Pulmonary artery endothelial cell (primary cell): ENCODE results near the gene FAM107B. TPM values are rescaled to one million over a fixed set of nuclear protein-coding genes. Genes with fewer than 3 reads are reported as not detected.
"Not testable (repeated sequence)": the region's sequence is repeated elsewhere in the genome, so short reads cannot be mapped to it uniquely, and the experiment has no call there.

Experiments used
- DNase-seq: peaks from one replicate; pipeline ENCODE4 v3.0.0-alpha.2; 2011; ENCODE audit warnings: low read depth, low spot score
- total RNA-seq: library from RNA; depleted of rRNA; stranded (reverse); fragments of >200 nt; gene quantifications from 2 replicates; pipeline ENCODE4 v1.2.3, GENCODE V29; 2014

Gene FAM107B
- total RNA-seq, 1 donor from 2014 or later, result 174 TPM

DNA sequence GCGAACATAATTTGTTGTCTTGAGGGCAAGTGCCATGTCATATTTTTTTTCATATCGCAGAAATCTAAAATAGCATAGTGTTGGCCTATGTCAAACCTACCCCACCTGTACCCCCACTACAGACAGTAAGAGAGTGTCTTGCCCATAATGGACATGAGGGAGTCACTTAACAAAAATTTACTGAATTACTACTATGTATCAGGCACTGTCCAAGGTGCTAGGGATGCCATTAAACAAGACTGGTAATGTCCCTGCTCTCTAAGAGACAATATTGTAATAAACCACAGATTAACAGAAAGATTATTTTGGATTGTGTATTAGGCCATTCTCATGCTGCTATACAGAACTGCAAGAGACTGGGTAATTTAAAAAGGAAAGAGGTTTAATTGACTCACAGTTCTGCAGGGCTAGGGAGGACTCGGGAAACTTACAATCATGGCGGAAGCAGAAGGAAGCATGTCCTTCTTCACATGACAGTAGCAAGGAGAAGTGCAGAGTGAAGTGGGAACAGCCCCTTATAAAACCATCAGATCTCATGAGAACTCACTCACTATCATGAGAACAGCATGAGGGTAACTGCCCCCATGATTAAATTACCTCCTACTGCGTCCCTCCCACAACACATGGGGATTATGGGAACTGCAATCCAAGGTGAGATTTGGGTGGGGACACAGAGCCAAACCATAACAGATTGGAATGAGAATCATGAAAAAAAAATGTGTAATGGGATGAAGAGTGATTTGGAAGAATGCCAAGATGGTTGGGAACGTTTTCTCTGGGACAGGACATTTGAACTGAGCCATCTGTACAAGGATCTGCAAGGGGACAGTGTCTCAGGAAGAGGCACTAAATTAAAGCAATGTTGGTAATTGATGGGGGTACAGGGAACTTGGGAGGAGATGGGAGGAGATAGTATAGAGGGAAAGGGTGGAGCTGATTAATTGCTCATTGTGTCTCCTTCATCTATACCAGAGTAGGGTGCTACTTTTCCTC lies 108.5 kb downstream of the FAM107B start:
- DNase-seq, result no peak

DNA sequence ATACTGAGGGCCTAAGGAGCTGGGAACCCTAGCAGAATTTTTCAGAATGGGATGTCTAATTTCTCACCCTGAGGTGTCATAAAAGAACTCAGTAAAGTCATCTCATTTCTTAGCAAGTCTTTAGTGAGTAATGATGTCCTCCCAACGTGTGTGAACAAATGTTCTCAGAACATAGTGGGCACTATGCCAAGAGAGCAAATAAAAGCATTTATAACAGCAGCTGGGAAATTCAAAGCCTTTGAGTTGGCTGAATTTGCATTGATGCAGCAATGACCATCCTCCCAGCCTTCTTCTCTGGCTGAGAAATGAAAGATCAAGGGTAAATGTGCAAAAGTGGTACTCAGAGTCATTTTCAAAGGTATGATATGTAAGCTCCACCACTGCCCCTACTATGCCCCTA lies 109.4 kb downstream of the FAM107B start:
- no peak for DNase-seq

DNA sequence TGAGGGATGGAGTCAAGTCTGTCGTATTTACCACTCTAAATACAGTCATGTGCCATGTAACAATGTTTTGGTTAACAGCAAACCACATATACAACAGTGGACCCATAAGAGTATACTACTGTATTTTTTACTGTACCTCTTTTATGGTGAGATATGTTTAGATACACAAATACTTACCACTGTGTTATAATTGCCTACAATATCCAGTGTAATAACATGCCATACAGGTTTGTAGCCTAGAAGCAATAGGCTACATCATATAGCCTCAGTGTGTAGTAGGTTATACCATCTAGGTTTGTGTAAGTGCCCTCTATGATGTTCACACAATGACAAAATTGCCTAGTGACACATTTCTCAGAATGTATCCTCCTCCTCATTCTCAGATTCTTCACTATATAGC lies 110.4 kb downstream of the FAM107B start:
- no peak for DNase-seq

DNA sequence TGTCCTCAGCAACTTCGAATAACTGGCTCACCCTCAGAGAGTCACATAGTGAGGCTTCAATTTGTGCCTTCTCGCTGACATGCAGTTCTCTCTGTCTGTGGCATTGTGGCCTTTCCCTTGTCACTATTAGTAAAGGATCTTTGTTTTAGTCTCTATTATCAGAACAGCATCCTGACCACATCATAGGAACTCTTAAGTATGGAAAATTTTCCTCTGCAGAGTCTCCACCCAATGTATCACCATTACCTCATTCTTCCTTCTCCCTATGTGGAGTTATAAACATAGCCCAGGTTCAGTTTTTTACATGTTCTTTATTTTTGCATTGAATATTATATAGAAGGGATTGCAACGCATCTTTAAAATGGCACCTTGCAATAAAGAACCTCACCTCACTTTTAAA lies 112.9 kb downstream of the FAM107B start:
- DNase-seq, result no peak

DNA sequence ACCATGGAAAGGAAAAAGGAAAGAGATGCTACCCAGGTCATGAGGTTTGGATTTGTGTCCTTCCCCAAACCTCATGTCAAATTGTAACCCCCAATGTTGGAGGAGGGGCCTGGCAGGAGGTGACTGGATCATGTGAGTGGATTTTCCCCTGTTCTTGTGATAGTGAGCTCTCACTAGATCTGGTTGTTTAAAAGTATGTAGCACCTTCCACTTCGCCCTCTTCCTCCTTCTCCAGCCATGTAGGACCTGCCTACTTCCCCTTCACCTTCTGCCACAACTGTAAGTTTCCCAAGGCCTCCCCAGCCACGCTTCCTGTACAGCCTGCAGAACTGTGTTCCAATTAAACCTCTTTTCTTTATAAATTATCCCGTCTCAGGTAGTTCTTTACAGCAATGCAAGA lies 113.9 kb downstream of the FAM107B start:
- DNase-seq, result no peak

DNA sequence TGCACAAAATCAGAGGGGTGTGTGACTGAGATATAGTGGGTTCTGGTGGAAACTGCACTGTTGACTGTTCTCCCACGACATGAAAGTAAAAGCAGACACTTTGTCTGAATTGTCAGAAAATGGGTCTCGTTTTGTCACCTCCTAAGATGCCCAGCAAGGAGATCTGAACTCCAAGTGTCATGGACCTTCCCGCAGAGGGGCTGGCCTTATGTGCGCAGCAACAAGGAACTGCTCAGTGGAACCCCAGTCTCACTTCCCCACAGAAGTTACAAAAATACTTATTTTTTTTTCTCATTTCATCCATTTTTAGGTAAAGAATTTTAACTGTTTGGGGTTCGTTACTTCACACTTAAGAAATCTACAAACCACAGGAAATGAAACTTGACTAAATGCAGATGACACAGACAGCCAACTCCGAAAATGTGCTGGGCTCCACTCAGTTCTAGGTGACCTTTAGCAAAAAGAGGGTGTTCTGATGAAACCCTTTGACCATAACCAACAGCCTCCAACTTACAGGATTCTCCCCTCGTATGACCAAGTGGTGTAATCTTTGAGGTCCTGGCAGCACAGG lies 115.0 kb downstream of the FAM107B start:
- no peak for DNase-seq

DNA sequence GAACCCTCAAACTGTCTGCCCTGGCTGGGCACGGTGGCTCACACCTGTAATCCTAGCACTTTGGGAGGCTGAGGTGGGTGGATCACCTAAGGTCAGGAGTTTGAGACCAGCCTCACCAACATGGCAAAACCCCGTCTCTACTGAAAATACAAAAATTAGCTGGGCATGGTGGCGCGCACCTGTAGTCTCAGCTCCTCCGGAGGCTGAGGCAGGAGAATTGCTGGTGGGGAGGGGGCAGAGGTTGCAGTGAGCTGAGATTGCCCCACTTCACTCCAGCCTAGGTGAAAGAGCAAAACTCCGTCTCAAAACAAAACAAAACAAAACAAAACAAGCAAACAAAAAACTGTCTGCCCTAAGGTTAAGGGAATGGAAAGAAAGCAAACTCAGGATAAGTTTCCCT lies 115.6 kb downstream of the FAM107B start:
- DNase-seq, result not testable (repeated sequence)

DNA sequence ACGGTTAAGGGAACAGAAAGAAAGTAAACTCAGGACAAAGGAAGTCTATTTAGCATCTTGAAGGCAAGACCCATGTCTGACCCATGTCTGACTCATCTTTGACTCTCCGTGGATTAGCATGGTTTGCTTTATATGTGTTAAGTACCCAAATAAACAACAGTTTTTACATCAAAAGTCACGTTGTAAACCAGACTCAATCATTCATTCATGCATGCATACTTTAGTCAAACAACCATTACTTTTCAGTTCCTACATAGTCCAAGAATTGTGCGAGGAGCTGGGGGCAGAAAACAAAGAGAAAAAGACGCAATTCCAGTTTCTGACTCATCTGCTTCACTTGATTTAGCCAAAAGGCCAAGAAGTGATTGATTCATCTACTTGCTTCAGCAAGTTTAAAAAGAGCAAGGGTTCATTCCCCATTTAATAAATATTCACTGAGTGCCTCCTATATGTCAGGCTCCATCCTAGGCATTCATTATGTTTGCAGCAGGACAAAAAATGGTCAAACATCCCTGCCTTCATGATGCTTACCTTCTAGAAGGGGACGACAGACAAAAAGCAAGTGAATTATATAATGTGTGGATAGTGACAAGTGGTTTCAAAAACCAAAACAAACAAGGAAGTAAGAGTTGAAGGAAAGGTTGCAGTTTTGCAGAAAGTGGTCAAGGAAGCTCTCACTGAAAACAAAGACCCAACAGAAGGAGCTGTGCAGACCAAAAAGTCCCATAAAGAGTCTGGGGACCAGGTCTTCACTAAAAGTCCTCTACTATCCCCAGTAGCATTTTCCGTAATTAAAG lies 116.2 kb downstream of the FAM107B start:
- no peak for DNase-seq

DNA sequence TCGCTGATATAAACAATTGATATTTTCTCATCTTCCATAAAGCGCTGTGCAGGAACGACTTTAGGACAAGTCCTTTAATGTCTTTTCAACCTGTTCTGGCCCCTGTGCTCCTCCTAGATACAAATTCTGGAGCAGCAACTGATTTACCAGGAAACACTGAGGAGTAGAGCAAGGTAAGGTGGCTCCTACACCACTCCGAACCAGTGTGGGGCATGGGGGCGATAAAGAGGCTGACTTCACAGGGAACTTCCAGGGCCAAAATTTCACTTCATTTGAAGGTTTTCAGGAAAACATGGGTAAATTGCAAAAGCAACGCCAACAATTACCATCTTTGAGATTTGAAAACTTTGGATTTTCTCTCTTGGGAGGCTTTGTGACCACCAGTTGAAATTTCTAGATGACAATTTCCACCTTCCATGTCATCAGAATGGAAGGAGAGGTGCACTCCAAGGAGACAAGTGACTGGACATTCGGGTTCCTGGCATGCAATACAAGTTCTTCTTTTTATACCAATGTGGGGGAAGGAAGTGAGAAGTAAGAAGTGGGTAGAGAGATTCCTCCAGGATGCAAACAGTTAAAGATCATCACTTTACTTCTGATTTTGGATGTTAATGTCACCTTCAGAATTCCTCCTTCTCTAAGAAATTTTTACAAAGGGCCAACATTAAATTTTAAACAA lies 118.5 kb downstream of the FAM107B start:
- no peak for DNase-seq

DNA sequence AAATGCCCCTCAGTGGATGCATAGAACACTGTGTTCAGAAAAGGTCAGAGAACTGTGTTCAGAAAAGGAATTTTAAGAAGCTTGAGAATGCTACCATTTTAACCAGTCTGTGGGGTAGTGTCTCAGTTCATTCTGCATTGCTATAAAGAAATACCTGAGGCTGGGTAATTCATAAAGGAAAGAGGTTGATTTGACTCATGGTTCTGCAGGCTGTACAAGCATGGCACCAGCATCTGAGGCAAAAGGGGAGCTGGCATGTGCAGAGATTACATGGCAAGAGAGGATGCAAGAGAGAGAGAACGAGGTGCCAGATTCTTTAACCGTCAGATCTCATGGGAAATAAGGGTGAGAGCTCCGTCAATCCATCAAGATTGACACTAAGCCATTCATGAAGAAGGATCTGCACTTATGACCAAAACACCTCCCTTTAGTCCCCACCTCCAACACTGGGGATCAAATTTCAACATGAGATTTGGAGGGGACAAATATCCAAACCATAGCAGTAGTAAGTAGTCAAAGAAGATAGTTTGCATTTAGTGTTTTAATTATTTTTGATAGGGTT lies 119.8 kb downstream of the FAM107B start:
- no peak for DNase-seq

DNA sequence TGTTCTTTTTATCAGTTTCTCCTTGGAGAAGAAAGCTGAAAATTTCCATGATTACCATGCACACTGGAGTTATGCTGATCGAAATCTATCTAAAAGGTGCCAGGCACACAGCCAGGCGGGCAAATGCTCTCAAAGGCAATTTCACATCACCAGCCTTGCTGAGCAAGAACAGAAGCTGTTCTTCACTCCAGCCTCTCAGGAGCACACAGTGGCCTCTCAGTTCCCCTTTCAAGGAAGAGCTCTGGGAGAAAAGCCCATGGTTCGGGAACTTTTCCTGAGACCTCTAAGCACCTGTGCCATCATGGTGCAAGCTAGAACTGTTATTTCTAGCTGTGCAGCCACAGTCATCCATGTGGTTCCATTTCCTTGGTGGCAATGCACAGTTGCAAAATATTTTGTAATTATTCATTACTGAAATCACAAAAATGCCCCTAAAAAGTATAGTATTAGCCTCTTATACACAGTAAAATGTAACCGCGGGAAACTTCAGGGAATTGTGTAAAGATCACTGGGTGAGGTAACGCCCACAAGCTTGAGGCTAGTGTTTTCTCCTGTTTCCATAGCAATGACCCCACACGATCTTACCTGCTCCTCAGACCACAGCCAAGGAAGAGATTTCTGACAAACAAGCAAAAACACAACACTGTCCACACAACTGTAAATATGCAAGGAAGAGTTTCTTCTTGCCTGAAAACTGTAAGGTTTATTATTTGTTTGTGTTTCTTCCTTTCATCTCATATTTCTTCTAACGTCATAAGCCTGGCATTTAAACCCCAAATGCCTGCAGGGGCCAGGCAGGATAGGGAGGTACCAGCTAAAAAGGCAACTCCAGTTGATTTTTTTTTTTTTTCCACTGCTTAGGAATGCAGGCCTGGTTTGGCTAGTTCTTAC lies 121.2 kb downstream of the FAM107B start:
- no peak for DNase-seq

DNA sequence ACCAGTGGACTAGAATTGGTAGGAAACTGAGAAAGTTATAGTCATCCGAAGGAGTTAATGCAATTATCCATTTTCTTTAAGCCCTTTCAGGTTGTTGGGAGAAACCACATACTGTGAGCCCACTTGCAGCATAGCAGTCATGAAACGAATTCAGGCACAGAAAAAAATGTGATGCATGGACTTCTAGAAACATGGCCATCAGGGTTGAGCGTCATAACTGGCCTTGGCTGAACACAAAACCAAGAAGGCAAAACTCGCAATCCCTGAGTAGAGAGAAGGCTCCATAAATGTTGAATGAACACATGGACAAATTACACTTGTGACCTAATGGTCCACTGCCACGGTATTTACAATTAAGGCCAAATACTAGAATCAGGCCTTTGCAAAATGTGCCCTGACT lies 121.9 kb downstream of the FAM107B start:
- no peak for DNase-seq

DNA sequence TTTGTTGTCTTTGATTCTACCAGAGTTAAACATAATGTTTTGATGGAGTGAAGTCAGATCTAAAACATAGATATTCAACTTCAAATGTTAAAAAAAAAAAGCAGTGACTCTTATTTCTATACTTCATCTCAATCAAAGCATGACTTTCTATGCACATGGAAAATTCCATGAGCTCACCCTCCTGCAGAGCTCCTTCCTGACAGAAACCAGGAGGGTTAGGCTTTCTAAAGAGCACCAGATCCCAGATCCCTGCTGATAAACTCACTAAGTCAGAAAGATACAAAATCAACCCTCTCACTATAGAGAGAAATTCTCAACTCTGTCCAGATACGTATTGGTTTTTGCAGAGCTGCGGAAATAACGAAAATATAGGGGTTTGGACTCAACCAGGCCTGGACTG lies 122.6 kb downstream of the FAM107B start:
- DNase-seq, result no peak

DNA sequence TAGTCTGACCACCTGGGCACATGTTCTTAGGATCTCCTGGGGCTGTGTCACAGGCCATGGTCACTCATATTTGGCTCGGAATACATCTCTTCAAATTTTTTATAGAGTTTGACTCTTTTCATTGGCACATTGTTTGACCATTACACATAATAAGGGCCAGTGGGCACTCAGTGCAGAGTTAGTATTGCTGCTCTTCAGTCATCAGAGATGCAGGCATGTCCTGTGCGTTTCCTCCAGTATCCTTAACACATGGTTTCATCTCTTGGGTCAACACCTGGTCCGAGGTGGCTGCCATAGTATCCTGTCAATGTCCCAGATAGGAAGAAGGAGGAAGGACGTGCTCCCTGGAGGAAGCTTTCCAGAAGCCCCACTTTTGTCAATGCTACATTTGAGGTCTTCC lies 125.0 kb downstream of the FAM107B start:
- DNase-seq, result no peak

DNA sequence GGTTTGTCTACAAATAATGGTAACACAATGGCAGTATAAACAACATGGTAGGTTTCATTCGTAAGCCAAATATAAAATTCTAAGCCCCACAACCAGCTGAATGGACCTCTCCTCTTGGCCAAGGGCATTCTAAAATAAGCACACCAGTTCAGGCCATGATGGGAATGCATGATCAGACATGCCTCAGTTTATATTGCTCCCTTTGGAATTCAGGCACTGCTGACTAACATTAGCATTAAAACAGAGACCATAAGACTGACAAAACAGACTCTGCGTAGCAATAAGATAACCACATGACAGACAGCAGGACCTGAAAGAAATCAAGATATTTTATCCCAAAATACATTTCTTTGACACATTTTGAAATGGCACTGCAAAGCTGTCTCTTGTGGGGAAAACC lies 125.8 kb downstream of the FAM107B start:
- no peak for DNase-seq

DNA sequence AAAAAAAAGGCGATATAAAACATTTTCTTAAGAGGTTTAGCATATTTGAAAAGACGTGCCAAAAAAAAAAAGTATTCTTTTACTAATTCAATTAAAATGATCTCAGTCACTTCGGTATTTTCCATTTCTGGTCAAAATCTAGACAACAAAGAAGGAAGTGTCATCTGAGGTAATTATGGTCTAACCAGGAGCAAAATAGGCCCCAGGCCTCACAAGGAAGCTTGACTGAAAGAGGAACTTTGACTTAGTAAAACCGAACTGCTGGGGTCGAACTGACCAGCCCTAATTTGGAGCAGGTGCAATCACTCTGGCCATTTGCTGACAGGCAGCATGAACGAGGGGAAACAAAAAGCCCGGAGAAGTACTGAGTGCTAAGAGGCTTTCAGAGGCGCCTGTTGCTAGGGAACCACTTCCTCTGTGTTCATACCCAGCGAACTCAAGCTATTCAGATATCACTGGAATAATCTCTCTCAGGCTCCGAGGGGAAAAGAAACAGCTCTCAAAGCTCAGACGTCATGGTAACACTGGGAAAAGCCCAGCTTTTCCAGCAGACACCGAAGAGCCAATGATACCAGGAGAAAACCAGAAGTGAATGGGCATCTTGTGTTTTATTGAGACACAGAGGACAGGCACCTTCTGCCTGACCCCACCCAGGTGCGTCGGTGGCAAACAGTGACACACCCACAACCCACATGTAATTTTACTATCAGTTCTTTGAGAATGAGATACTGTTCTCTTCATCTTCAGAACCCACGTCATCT lies 126.5 kb downstream of the FAM107B start:
- DNase-seq, result peak; percentile 78

DNA sequence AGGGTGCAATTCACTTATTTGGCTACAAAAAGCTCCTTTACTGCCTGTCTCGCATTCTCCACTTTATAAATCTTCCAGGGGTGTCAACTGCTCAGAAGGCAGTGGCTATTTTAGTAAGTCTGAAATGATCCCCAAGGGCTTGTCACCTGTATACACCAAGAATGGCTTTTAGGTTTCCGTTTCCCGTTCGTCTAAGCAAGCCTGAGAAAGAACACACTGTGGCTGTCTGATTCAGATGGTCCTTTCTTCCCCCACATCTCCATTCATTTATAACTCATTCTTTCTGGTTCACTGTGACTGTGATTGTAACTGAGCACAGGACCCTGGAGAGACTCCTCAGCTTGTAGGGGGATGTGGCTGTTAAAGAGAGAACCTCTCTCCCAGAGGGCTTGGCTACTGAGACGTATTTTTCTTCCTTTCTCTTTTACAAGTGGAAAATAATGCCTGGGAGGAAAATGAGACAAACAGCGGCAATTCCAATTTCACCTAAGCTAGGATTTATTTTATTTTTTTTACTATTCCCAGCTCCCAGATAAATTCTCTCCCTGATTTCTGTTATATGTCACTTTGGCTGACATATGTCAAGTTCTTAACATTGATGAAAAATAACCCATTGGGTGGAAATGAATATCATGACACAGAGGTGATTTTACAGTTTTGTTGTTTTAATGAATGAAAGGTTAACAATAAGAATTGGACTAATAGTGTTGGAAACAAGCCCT lies 129.3 kb downstream of the FAM107B start:
- DNase-seq, result no peak

DNA sequence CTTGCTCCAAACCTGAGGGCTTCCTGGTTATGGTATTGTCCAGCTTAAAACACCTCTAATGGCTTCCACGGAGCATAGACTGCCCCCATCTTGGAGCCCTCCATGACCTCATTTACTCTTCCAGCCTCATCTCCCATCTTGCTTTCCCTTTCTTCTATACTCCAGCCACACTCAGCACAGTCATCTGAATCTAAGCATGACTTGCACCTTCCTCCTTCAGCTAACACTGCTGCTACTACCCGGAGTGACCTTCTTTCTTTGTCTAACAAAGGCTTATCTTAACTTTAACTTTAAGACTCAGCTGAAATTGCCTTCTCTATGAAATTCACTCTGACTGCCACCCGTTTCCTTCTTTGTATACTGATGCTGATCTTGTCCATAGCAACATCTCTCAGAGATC lies 135.1 kb downstream of the FAM107B start:
- no peak for DNase-seq
